Suprapubic skin (tissue), 3 donors: Measurements from ENCODE around the gene TNIK.
"Not testable (repeated sequence)": the region's sequence is repeated elsewhere in the genome, so short reads cannot be mapped to it uniquely, and the experiment has no call there.

Source experiments
- EP300 ChIP-seq: sonication (generic); formaldehyde crosslinking; IDR thresholded peaks from one replicate; pipeline ENCODE4 v1.6.1; 2017; ENCODE audit warnings: antibody characterized with exemption
- POLR2A ChIP-seq, 2 donors: fragments of 450-650 bp; IDR thresholded peaks; one replicate each; pipeline ENCODE4 v1.6.1; 2017; ENCODE audit warnings: antibody characterized with exemption in 2 of 2, mild to moderate bottlenecking in 2 of 2, moderate library complexity in 2 of 2
- TF ChIP-seq, protein P1 (sequence below), 2 donors: fragments of 200-600 bp in 1 of 2; fragments of 450-650 bp in 1 of 2; sonication (generic) in 1 of 2; IDR thresholded peaks; one replicate each; pipeline ENCODE4 v1.5.1; 2016 to 2019; ENCODE audit warnings: antibody characterized with exemption in 2 of 2, mild to moderate bottlenecking in 1 of 2, moderate library complexity in 1 of 2

DNA sequence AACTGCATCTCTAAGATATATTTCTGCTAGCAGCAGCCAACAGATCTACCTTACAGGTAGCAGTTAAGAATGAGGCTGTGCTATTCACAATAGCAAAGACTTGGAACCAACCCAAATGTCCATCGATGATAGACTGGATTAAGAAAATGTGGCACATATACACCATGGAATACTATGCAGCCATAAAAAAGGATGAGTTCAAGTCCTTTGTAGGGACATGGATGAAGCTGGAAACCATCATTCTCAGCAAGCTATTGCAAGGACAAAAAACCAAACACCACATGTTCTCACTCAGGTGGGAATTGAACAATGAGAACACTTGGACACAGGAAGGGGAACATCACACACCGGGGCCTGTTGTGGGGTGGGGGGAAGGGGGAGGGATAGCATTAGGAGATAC is 218.6 kb downstream of the TNIK start:
- TF ChIP-seq, protein P1, sequence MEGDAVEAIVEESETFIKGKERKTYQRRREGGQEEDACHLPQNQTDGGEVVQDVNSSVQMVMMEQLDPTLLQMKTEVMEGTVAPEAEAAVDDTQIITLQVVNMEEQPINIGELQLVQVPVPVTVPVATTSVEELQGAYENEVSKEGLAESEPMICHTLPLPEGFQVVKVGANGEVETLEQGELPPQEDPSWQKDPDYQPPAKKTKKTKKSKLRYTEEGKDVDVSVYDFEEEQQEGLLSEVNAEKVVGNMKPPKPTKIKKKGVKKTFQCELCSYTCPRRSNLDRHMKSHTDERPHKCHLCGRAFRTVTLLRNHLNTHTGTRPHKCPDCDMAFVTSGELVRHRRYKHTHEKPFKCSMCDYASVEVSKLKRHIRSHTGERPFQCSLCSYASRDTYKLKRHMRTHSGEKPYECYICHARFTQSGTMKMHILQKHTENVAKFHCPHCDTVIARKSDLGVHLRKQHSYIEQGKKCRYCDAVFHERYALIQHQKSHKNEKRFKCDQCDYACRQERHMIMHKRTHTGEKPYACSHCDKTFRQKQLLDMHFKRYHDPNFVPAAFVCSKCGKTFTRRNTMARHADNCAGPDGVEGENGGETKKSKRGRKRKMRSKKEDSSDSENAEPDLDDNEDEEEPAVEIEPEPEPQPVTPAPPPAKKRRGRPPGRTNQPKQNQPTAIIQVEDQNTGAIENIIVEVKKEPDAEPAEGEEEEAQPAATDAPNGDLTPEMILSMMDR (IDR thresholded peaks at IDR 0.05): not testable (repeated sequence)
- TF ChIP-seq EP300; POLR2A (IDR thresholded peaks at IDR 0.05): not testable (repeated sequence)
